Breast epithelium (tissue), 4 donors: ENCODE measurements around the gene TTLL6. TPM values are rescaled to one million over a fixed set of nuclear protein-coding genes. Genes with fewer than 3 reads are reported as not detected.
"Not testable (repeated sequence)": the region's sequence is repeated elsewhere in the genome, so short reads cannot be mapped to it uniquely, and the experiment has no call there.

Experiments used
- DNase-seq, 2 donors: peaks; one replicate each; pipeline ENCODE4 v3.0.0-alpha.2; 2019; ENCODE audit warnings: low spot score in 2 of 2
- H3K27ac ChIP-seq, 2 donors: fragments of 200-600 bp; sonication (generic) in 1 of 2; one replicate each; pipeline ENCODE4 v1.5.1; 2016 to 2019; ENCODE audit warnings: mild to moderate bottlenecking in 1 of 2
- H3K27me3 ChIP-seq, 2 donors: fragments of 200-600 bp; sonication (generic) in 1 of 2; one replicate each; pipeline versions ENCODE4 v1.5.1 to v1.6.0; 2017 to 2019; ENCODE audit warnings: control low read depth in 1 of 2, mild to moderate bottlenecking in 1 of 2
- H3K36me3 ChIP-seq: fragments of 200-600 bp; one replicate; pipeline ENCODE4 v1.5.1; 2019
- H3K4me1 ChIP-seq, 2 donors: fragments of 200-600 bp; sonication (generic); one replicate each; pipeline ENCODE4 v1.5.1; 2016 to 2019; ENCODE audit warnings: control low read depth in 1 of 2
- H3K4me3 ChIP-seq, 3 donors: fragments of 200-600 bp; sonication (generic); 1 replicate in 2 of 3; 2 replicates in 1 of 3; pipeline ENCODE4 v1.5.1; 2016 to 2019; ENCODE audit warnings: mild to moderate bottlenecking in 3 of 3, moderate library complexity in 2 of 3
- H3K9me3 ChIP-seq, 2 donors: fragments of 200-600 bp; sonication (generic) in 1 of 2; one replicate each; pipeline ENCODE4 v1.5.1; 2016 to 2019; ENCODE audit warnings: control low read depth in 1 of 2
- CTCF ChIP-seq, 3 donors: fragments of 450-650 bp; IDR thresholded peaks; one replicate each; pipeline ENCODE4 v1.5.1; 2016 to 2017; ENCODE audit warnings: antibody characterized with exemption in 3 of 3, mild to moderate bottlenecking in 3 of 3, moderate library complexity in 3 of 3
- POLR2A ChIP-seq: fragments of 450-650 bp; IDR thresholded peaks from one replicate; pipeline ENCODE4 v1.6.1; 2016; ENCODE audit warnings: antibody characterized with exemption, mild to moderate bottlenecking, moderate library complexity
- POLR2AphosphoS5 ChIP-seq, 3 donors: sonication (generic); formaldehyde crosslinking; IDR thresholded peaks; one replicate each; pipeline ENCODE4 v1.6.1; 2017; ENCODE audit warnings: antibody characterized with exemption in 3 of 3
- intact Hi-C: fragments of 100-400 bp; cut with DNase I; formaldehyde crosslinking; loops from one replicate; pipeline ENCODE4 v1.15.1; 2023; ENCODE audit warnings: low total_unique reads
- total RNA-seq, 3 donors: library from RNA; depleted of rRNA; stranded (reverse); fragments of >200 nt; gene quantifications; one replicate each; pipeline ENCODE4 v1.1.0, GENCODE V29; 2016

Gene TTLL6
- total RNA-seq, 3 donors from 2014 or later = under 0.01 to 0.32 TPM; not detected in 1

GRCh38 chr17:48830840-48831548 is 14.0 kb upstream of the TTLL6 start, which contains the start of gene CALCOCO2:
TSS of gene CALCOCO2 (plus strand) at chr17:48831035. CDS start at chr17:48841708, 10,673 bp downstream.
- DNase-seq = peak; percentile 92 to 95
- H3K4me1 ChIP-seq = no peaks in the 10 kb centered on the region
- no peaks in the 10 kb centered on the region for H3K36me3 ChIP-seq
- H3K9me3 ChIP-seq = no peaks in the 10 kb centered on the region
- peak within 1 kb of the TSS; percentile 94 to 95 for H3K27ac ChIP-seq
- TF ChIP-seq POLR2A (peak; percentile 84), CTCF (IDR thresholded peaks at IDR 0.05) (peak in 2 of 3 donors; percentile 6 to 20), POLR2AphosphoS5 (IDR thresholded peaks at IDR 0.05) (peak; percentile 87 to 96 (median 91))
- no peaks in the 10 kb centered on the region for H3K27me3 ChIP-seq
- intact Hi-C loops = no loop called here
- H3K4me3 ChIP-seq = peak within 1 kb of the TSS; percentile 77 to 95 (median 90)

GRCh38 chr17:48825446-48826381 is 8.7 kb upstream of the TTLL6 start:
- no peak for TF ChIP-seq POLR2A
- no peak for TF ChIP-seq CTCF (IDR thresholded peaks at IDR 0.05)
- TF ChIP-seq POLR2AphosphoS5 (IDR thresholded peaks at IDR 0.05) = no peak
- Histone ChIP-seq H3K36me3 (no peaks in the 10 kb centered on the region), H3K9me3 (no peaks in the 10 kb centered on the region), H3K4me1 (no peaks in the 10 kb centered on the region), H3K27ac (no peak overlapping the region), H3K27me3 (no peaks in the 10 kb centered on the region), H3K4me3 (no peak overlapping the region)
- DNase-seq = no peak
- intact Hi-C loops = no loop called here

GRCh38 chr17:48820936-48821335 is 3.9 kb upstream of the TTLL6 start:
- H3K9me3 ChIP-seq, DNase-seq, H3K4me3 ChIP-seq, H3K27me3 ChIP-seq, H3K27ac ChIP-seq, H3K4me1 ChIP-seq, H3K36me3 ChIP-seq, intact Hi-C loops: not testable (repeated sequence)

GRCh38 chr17:48819466-48819865 is 2.4 kb upstream of the TTLL6 start:
- no peaks in the 10 kb centered on the region for H3K36me3 ChIP-seq
- no peak overlapping the region for H3K4me3 ChIP-seq
- H3K27ac ChIP-seq = no peak overlapping the region
- intact Hi-C loops = no loop called here
- no peak for TF ChIP-seq POLR2AphosphoS5 (IDR thresholded peaks at IDR 0.05)
- TF ChIP-seq CTCF (IDR thresholded peaks at IDR 0.05) = no peak
- TF ChIP-seq POLR2A = no peak
- no peaks in the 10 kb centered on the region for H3K27me3 ChIP-seq
- H3K4me1 ChIP-seq = no peaks in the 10 kb centered on the region
- no peak for DNase-seq
- H3K9me3 ChIP-seq = no peaks in the 10 kb centered on the region

- DNase-seq = no peak
- Histone ChIP-seq H3K27me3 (peaks cover 0 to 4% of the 10 kb centered on the region in 2 donors), H3K4me3 (no peak overlapping the region), H3K36me3 (no peaks in the 10 kb centered on the region), H3K9me3 (no peaks in the 10 kb centered on the region), H3K27ac (no peak overlapping the region), H3K4me1 (no peaks in the 10 kb centered on the region)
- intact Hi-C loops = no loop called here
- TF ChIP-seq POLR2A = no peak
- no peak for TF ChIP-seq CTCF (IDR thresholded peaks at IDR 0.05)
- no peak for TF ChIP-seq POLR2AphosphoS5 (IDR thresholded peaks at IDR 0.05)
Observed at GRCh38 chr17:48818361-48818841, 1.4 kb upstream of the TTLL6 start.
